ENCODE results near the gene SALL3.

GRCh38 chr18:78981989-78982620 is 2.5 kb downstream of the SALL3 start:
- no peak for TF ChIP-seq CTCF (IDR thresholded peaks at IDR 0.05)
- no peak for TF ChIP-seq POLR2AphosphoS5 (IDR thresholded peaks at IDR 0.05)

Data from gastroesophageal sphincter (tissue), 3 donors.